Endothelial cell of coronary artery (primary cell): ENCODE results near the gene PLAGL1. TPM values are rescaled to one million over a fixed set of nuclear protein-coding genes. Genes with fewer than 3 reads are reported as not detected.

Source experiments
- total RNA-seq: library from RNA; depleted of rRNA; stranded (reverse); fragments of >200 nt; gene quantifications from 2 replicates; pipeline ENCODE4 v1.2.3, GENCODE V29; 2014

The PLAGL1 gene, protein sequence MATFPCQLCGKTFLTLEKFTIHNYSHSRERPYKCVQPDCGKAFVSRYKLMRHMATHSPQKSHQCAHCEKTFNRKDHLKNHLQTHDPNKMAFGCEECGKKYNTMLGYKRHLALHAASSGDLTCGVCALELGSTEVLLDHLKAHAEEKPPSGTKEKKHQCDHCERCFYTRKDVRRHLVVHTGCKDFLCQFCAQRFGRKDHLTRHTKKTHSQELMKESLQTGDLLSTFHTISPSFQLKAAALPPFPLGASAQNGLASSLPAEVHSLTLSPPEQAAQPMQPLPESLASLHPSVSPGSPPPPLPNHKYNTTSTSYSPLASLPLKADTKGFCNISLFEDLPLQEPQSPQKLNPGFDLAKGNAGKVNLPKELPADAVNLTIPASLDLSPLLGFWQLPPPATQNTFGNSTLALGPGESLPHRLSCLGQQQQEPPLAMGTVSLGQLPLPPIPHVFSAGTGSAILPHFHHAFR
- total RNA-seq, result 5.4 and 8.7 TPM in 2 replicates

DNA sequence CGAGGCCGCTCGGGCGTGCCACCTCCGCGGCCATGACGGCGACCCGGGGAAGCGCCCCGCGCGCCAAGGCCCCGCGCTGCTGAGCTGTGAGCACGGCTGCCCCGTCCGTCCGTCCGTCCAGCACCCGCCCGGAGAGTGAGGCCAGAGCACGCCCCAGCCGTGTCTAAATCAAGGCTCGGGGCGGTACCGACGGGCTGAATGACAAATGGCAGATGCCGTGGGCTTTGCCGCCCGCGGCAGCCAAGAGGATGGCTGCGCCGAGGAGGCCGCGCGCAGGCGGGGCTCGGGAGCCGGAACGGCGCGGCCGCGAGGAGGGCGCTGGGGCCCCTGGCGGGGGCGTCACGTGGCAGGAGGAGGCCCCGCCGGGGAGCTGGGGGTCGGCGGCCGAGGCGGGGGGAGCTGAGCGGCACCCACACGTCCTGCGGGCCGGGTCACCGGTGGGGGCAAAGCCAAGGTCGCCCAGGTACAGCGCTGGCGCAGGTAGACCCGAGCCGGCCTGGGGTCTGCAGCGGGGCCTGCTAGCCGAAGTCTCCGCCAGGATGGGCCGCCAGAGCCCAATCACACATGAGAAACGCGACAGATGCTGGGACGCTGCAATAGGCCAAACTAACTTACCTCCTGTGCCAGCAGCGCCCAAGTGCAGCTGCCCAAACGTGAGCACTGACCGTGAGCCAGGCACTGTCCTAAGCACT lies at the start of gene PLAGL1:
PLAGL1 (minus strand) TSS at position 140 of the 692 bp plus-strand sequence. CDS start 60,123 bp downstream, outside the sequence.

Other genes with a start within 250 kb of the PLAGL1 start
- 25.3 and 26.8 TPM in 2 replicates for gene LTV1, start 164.9 kb downstream of the PLAGL1 start, total RNA-seq
- not detected in 2 replicates for gene ZC2HC1B, start 143.8 kb downstream of the PLAGL1 start, total RNA-seq
- 107 and 150 TPM in 2 replicates for gene SF3B5, start 87.3 kb upstream of the PLAGL1 start, total RNA-seq
- gene STX11, start 142.3 kb upstream of the PLAGL1 start, total RNA-seq, result 5.7 and 10.4 TPM in 2 replicates